NB4 (cell line): ENCODE data around the gene KRT6A.
"Not testable (repeated sequence)": the region's sequence is repeated elsewhere in the genome, so short reads cannot be mapped to it uniquely, and the experiment has no call there.

Experiments
- DNase-seq: peaks from one replicate; pipeline ENCODE4 v3.0.0; 2010; ENCODE audit warnings: low read depth
- H3K4me3 ChIP-seq: one replicate; pipeline ENCODE4 v1.5.1; 2011; ENCODE audit warnings: mild to moderate bottlenecking, low read depth, low read length, moderate library complexity
- CTCF ChIP-seq: IDR thresholded peaks from one replicate; pipeline ENCODE4 v1.5.1; 2012; ENCODE audit warnings: low read depth, low read length
- MYC ChIP-seq: IDR thresholded peaks from 2 replicates; pipeline ENCODE4 v1.6.1; 2011; ENCODE audit warnings: low read depth, low read length
- POLR2A ChIP-seq: IDR thresholded peaks from 2 replicates; pipeline ENCODE4 v1.6.1; 2011; ENCODE audit warnings: mild to moderate bottlenecking; ENCODE audit not compliant: insufficient read length; ENCODE audit errors: extremely low read depth
- TF ChIP-seq, protein P1 (sequence below): IDR thresholded peaks from 2 replicates; pipeline ENCODE4 v1.6.1; 2011; ENCODE audit warnings: low read depth, low read length

The KRT6A gene

DNA sequence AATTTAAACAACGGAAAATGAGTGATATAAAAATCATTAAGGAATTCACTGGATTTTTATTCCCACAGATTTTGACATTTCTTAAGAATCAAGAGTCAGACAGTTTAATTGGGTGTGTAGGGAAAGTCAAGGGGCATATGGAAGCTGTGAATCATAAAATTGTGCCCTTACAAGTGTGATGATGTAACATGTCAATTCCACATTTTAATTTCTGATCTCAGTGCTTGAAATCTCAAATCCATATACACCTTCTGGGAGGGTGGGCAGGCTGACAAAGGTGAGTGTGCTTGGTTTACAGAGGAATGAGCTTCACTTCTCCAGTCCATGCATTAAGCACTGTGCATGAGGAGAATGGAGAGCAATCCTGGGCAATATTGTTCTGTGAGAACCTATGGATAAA lies 1.0 kb upstream of the KRT6A start:
- H3K4me3 ChIP-seq = no peak overlapping the region
- DNase-seq = no peak
- TF ChIP-seq POLR2A (no peak), MYC (no peak), CTCF (no peak)
- TF ChIP-seq, protein P1, sequence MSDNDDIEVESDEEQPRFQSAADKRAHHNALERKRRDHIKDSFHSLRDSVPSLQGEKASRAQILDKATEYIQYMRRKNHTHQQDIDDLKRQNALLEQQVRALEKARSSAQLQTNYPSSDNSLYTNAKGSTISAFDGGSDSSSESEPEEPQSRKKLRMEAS = no peak

DNA sequence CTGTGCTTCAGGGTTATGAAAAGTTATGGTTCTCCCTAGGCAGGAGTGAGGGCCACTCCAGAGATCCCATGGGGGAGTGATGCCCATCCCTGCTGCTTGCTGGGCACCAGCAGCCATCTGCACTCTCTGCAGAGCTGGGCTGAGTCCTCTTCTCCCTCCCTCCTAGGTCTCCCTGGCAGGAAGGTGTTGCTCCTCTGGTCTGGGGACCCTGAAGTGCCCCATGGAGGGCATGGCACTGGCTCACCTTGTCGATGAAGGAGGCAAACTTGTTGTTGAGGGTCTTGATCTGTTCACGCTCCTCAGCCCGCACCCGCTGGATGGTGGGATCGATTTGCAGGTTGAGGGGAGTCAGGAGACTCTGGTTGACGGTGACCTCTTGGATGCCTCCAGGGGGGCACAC lies 652 bp downstream of the KRT6A start:
- DNase-seq, H3K4me3 ChIP-seq: not testable (repeated sequence)

DNA sequence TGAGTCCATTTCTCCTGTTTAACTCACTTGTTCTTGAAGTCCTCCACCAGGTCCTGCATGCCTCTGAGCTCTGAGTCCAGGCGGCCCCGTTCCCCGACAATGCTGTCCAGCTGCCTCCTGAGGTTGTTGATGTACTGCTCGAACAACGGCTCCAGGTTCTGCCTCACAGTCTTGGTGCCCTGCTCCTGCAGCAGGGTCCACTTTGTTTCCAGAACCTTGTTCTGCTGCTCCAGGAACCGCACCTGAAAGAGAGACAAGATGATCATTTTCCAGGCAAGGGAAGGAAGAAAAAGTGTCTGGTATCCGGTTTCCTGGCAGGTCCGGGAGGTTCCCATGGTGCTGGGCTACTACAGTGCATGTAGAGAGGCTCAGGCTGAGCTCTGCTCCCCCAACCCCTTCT lies 1.6 kb downstream of the KRT6A start:
- not testable (repeated sequence) for DNase-seq, H3K4me3 ChIP-seq

GRCh38 chr12:52488736-52489135 lies 4.3 kb downstream of the KRT6A start:
- DNase-seq = no peak
- no peak overlapping the region for H3K4me3 ChIP-seq
- no peak for TF ChIP-seq CTCF
- TF ChIP-seq MYC = no peak
- no peak for TF ChIP-seq POLR2A
- TF ChIP-seq, protein P1 = no peak

DNA sequence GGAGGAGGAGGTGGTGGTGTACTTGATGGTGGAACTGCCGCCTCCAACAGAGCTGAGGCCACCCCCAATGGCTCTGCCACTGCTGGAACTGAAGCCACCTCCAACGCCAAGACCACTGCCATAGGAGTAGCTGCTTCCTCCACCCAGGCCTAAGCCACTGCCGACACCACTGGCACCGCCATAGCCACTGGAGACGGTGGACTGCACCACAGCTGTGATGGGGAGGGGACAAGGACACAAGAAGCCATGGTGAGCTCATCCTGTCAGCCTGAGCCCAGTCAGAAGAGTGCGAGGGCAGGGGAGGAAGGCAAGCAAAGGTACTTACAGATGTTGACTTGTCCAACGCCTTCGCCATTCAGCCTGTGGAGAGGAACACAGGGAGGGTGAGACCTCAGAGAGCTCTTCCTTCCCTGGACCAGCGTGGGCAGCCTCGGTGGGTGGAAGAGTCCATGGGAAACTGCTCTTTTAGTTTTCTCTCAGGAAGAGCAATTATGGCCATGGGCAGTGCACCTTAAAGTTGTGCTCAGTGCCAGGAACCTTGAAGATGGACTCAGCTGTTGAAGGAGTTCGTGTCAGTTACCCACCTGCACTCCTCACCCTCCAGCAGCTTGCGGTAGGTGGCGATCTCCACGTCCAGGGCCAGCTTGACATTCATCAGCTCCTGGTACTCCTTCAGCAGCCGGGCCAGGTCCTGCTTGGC lies 5.2 kb downstream of the KRT6A start:
- not testable (repeated sequence) for H3K4me3 ChIP-seq, DNase-seq

DNA sequence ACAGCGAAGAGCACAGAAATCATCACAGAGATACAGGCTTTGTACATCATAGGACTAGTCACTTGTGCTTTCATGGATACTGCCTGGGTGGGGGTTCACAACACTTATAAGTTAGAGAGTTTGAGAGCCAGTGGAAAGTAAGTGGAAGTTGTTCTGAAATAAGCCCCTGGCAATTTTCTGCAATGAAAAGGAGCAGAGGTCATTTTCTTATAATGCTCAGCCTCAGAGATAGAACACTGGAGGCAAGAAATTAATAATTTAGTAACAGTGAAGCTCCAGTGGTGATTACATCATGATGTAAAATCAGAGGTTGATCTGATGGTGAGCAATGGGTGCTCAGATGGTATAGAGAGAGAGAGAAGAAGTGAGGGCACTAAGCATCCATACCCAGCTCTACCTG lies 5.8 kb downstream of the KRT6A start:
- no peak overlapping the region for H3K4me3 ChIP-seq
- no peak for DNase-seq
- TF ChIP-seq, protein P1 = no peak
- TF ChIP-seq MYC (no peak), POLR2A (no peak), CTCF (no peak)

GRCh38 chr12:52486166-52487105 lies 6.6 kb downstream of the KRT6A start:
- TF ChIP-seq POLR2A (no peak), MYC (no peak), CTCF (no peak)
- TF ChIP-seq, protein P1 = no peak
- no peak for DNase-seq
- H3K4me3 ChIP-seq = no peak overlapping the region
